Caco-2 (cell line): Measurements from ENCODE around the gene NACA2. TPM values are rescaled to one million over a fixed set of nuclear protein-coding genes. Genes with fewer than 3 reads are reported as not detected.

Source experiments
- BruUV-seq: library from RNA; stranded (reverse); fragments of 400-500 nt; replicated peaks from 2 replicates; lab custom pipeline; 2021; lab: Mats Ljungman, UMichigan
- CTCF ChIA-PET: fragments of 300-600 bp; sonication (Branson Sonifier 250); formaldehyde crosslinking; loops from one replicate; lab custom pipeline; 2022; ENCODE audit warnings: antibody characterized with exemption; lab: Charles Lee
- POLR2A ChIA-PET: fragments of 300-600 bp; sonication (Branson Sonifier 250); formaldehyde crosslinking; loops from one replicate; lab custom pipeline; 2022; ENCODE audit warnings: antibody characterized with exemption; lab: Charles Lee
- DNase-seq, 2 experiments: peaks; one replicate each; pipeline versions ENCODE4 v3.0.0 to v3.0.0-alpha.2; 2020 to 2022
- H3K27me3 ChIP-seq: replicated peaks from 2 replicates; pipeline ENCODE4 v1.6.0; 2011; ENCODE audit warnings: low read length; ENCODE audit not compliant: control insufficient read depth, insufficient read depth
- H3K36me3 ChIP-seq: 2 replicates; pipeline ENCODE4 v1.5.1; 2011; ENCODE audit warnings: low read length; ENCODE audit not compliant: control insufficient read depth, insufficient read depth
- H3K4me1 ChIP-seq: fragments of 250-450 bp; sonication (Bioruptor Pico); 2 replicates; pipeline ENCODE4 v1.5.1; 2020; ENCODE audit warnings: mild to moderate bottlenecking
- H3K4me3 ChIP-seq: 2 replicates; pipeline ENCODE4 v1.5.1; 2011; ENCODE audit warnings: low read depth, mild to moderate bottlenecking, control low read depth, low read length
- H3K9me3 ChIP-seq: fragments of 250-450 bp; sonication (Bioruptor Pico); 2 replicates; pipeline ENCODE4 v1.5.1; 2020; ENCODE audit warnings: mild to moderate bottlenecking, moderate library complexity
- H3K27ac Mint-ChIP-seq: one replicate; pipeline ENCODE4 v1.8.0; 2022; ENCODE audit warnings: mixed read lengths; ENCODE audit not compliant: unreplicated experiment
- H3K27me3 Mint-ChIP-seq: one replicate; pipeline ENCODE4 v1.8.0; 2022; ENCODE audit warnings: mixed read lengths; ENCODE audit not compliant: insufficient read depth, unreplicated experiment
- H3K36me3 Mint-ChIP-seq: one replicate; pipeline ENCODE4 v1.8.0; 2022; ENCODE audit warnings: mild to moderate bottlenecking, mixed read lengths; ENCODE audit not compliant: insufficient read depth, unreplicated experiment
- H3K4me1 Mint-ChIP-seq: one replicate; pipeline ENCODE4 v1.8.0; 2022; ENCODE audit warnings: low read depth, mixed read lengths; ENCODE audit not compliant: unreplicated experiment
- H3K4me3 Mint-ChIP-seq: one replicate; pipeline ENCODE4 v1.8.0; 2022; ENCODE audit warnings: mild to moderate bottlenecking, moderate library complexity, mixed read lengths; ENCODE audit not compliant: unreplicated experiment
- H3K9me3 Mint-ChIP-seq: one replicate; pipeline ENCODE4 v1.8.0; 2022; ENCODE audit warnings: mixed read lengths; ENCODE audit not compliant: unreplicated experiment
- intact Hi-C: fragments of 100-400 bp; cut with micrococcal nuclease; formaldehyde crosslinking; loops from one replicate; pipeline ENCODE4 v1.10.0; 2022; ENCODE audit not compliant: unreplicated experiment
- total RNA-seq: library from RNA; stranded (reverse); gene quantifications from 2 replicates; pipeline ENCODE4 v1.2.3, GENCODE V29; 2022
- TF ChIP-seq, protein P1 (sequence below), 2 experiments: fragments of 200-600 bp in 1 of 2; IDR thresholded peaks; 1 replicate in 1 of 2; 2 replicates in 1 of 2; pipeline versions ENCODE4 v1.5.1 to v1.8.0; 2011 to 2022; ENCODE audit warnings: antibody characterized with exemption in 1 of 2, control low read depth in 1 of 2, inconsistent platforms in 1 of 2, low read depth in 1 of 2, low read length in 1 of 2, mild to moderate bottlenecking in 1 of 2, moderate library complexity in 1 of 2; ENCODE audit not compliant: insufficient read depth in 1 of 2, severe bottlenecking in 1 of 2, unreplicated experiment in 1 of 2

Gene NACA2
- total RNA-seq, 1 experiment from 2014 or later = not detected

DNA sequence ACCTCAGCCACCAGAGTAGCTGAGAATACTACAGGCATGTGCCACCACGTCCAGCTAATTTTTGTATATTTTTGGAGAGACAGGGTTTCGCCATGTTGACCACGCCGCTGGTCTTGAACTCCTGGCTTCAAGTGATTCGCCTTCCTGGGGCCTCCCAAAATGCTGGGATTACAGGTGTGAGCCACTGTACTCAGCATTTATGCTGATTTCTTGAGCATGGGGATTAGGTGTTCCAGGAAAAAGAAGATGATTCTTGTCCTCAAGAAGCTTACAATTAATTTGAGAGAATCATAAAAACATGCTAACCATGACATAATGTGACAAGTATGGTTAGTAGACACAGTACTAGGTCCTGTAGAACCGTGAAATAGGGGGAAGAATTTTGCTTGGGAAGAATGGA is 30.9 kb downstream of the NACA2 start:
- H3K27ac Mint-ChIP-seq = no peak overlapping the region
- no peak overlapping the region for H3K4me3 ChIP-seq
- no peaks in the 10 kb centered on the region; the same call in 1 of the 2 replicates for H3K27me3 ChIP-seq
- H3K4me1 Mint-ChIP-seq = no peaks in the 10 kb centered on the region
- H3K9me3 Mint-ChIP-seq = no peaks in the 10 kb centered on the region
- H3K27me3 Mint-ChIP-seq = no peaks in the 10 kb centered on the region
- intact Hi-C loops = no loop called here
- H3K36me3 Mint-ChIP-seq = no peaks in the 10 kb centered on the region
- H3K4me3 Mint-ChIP-seq = no peak overlapping the region
- POLR2A ChIA-PET = no interaction called here
- no peak for DNase-seq
- H3K4me1 ChIP-seq = no peaks in the 10 kb centered on the region
- CTCF ChIA-PET = no interaction called here
- H3K9me3 ChIP-seq = no peaks in the 10 kb centered on the region
- H3K36me3 ChIP-seq = no peaks in the 10 kb centered on the region
- no TSS peak for BruUV-seq
- TF ChIP-seq, protein P1, sequence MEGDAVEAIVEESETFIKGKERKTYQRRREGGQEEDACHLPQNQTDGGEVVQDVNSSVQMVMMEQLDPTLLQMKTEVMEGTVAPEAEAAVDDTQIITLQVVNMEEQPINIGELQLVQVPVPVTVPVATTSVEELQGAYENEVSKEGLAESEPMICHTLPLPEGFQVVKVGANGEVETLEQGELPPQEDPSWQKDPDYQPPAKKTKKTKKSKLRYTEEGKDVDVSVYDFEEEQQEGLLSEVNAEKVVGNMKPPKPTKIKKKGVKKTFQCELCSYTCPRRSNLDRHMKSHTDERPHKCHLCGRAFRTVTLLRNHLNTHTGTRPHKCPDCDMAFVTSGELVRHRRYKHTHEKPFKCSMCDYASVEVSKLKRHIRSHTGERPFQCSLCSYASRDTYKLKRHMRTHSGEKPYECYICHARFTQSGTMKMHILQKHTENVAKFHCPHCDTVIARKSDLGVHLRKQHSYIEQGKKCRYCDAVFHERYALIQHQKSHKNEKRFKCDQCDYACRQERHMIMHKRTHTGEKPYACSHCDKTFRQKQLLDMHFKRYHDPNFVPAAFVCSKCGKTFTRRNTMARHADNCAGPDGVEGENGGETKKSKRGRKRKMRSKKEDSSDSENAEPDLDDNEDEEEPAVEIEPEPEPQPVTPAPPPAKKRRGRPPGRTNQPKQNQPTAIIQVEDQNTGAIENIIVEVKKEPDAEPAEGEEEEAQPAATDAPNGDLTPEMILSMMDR (IDR thresholded peaks at IDR 0.05; ENCODE audit: insufficient read depth in 1 of 2, low read depth in 1 of 2, low read length in 1 of 2, severe bottlenecking in 1 of 2, unreplicated experiment in 1 of 2) = no peak

DNA sequence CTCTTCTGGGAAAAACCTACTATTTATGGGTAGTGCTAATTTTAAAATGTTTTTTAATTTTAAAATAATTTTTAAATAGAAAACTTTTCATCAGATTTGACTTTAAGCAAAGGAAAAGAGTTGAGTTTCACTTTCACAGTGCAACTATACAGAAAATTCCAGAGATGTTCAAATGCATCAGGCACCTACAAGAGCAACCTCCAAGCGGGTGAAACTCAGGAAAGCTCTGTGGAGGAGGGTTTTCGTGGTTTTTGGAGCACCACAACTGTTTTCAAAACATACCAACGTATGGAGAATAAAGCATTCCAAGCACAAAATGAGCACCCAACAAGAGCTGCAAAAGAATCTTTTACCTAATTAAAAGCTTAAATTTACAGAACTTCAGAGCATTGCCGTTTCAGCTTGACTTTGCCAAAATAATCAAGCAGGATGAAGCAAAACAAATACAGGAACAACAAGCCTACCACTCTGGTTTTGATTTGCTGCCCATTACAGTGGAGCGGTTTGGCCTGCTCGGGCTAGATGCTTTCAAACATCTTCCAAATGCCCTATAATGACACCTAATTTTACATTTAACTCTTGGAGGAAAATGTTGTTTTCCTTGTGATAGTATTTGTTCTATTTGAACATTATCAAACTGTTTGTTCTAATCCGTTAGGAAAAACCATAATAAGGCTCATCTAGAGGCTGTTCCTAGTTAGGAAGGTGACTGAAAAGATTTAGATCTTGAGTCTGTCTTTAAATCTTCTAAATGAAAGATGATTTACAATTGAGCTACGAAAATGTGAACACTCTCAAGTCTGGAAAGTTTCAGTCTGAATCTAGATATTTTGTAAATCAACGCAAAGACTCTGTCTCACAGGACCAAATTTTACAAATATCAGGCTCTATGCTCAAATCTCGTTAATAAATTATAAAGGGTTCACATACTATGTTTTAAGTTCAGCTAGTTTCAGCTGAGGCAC is 34.5 kb downstream of the NACA2 start:
- ChIA-PET CTCF (no interaction called here), POLR2A (no interaction called here)
- no TSS peak for BruUV-seq
- Mint-ChIP-seq H3K27ac (no peak overlapping the region), H3K4me1 (no peaks in the 10 kb centered on the region), H3K4me3 (no peak overlapping the region), H3K27me3 (no peaks in the 10 kb centered on the region), H3K9me3 (no peaks in the 10 kb centered on the region), H3K36me3 (no peaks in the 10 kb centered on the region)
- no peaks in the 10 kb centered on the region for H3K4me1 ChIP-seq
- TF ChIP-seq, protein P1 (IDR thresholded peaks at IDR 0.05; ENCODE audit: insufficient read depth in 1 of 2, low read depth in 1 of 2, low read length in 1 of 2, severe bottlenecking in 1 of 2, unreplicated experiment in 1 of 2) = no peak
- no peaks in the 10 kb centered on the region for H3K27me3 ChIP-seq
- H3K4me3 ChIP-seq = no peak overlapping the region
- intact Hi-C loops = no loop called here
- no peaks in the 10 kb centered on the region for H3K9me3 ChIP-seq
- no peaks in the 10 kb centered on the region for H3K36me3 ChIP-seq
- DNase-seq = no peak

DNA sequence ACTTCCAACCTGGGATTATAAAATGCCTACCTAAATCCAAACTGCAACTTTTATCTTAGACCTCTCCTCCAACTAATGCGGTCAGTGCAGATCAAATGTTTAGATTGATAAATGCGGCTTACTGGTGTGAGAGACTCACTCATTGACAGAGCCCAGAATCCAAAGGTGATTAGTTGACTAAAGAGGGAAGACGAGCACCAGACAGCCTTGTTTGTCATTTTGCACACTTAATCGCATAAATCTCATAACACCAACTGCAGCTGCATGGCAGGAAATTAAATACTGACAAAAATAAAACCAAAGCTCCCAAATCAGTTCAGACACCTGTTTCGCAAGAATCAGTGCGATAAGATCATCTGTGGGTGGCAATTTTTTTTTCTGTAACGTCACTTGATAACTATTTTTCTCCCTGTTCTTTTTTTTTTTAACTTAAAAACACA is 35.9 kb downstream of the NACA2 start:
- no peaks in the 10 kb centered on the region for H3K27me3 ChIP-seq
- no peak overlapping the region for H3K4me3 Mint-ChIP-seq
- no peaks in the 10 kb centered on the region for H3K36me3 ChIP-seq
- no peaks in the 10 kb centered on the region for H3K4me1 ChIP-seq
- BruUV-seq = no TSS peak
- H3K36me3 Mint-ChIP-seq = no peaks in the 10 kb centered on the region
- no peak for DNase-seq
- H3K27me3 Mint-ChIP-seq = no peaks in the 10 kb centered on the region
- H3K9me3 ChIP-seq = no peaks in the 10 kb centered on the region
- ChIA-PET POLR2A (no interaction called here), CTCF (no interaction called here)
- no peaks in the 10 kb centered on the region for H3K9me3 Mint-ChIP-seq
- H3K4me1 Mint-ChIP-seq = no peaks in the 10 kb centered on the region
- H3K27ac Mint-ChIP-seq = no peak overlapping the region
- TF ChIP-seq, protein P1 (IDR thresholded peaks at IDR 0.05; ENCODE audit: insufficient read depth in 1 of 2, low read depth in 1 of 2, low read length in 1 of 2, severe bottlenecking in 1 of 2, unreplicated experiment in 1 of 2) = no peak
- intact Hi-C loops = no loop called here
- no peak overlapping the region for H3K4me3 ChIP-seq
